Suppressor macrophage treated with lipopolysaccharide for 4 hours (primary cell): ENCODE measurements around the gene NKX3-2.
A peak's percentile ranks its signal among the peaks of the same experiment; 100 is the strongest.

Experiments used
- DNase-seq: peaks from one replicate; pipeline ENCODE4 v3.0.0-alpha.2; 2020

The NKX3-2 gene

DNA sequence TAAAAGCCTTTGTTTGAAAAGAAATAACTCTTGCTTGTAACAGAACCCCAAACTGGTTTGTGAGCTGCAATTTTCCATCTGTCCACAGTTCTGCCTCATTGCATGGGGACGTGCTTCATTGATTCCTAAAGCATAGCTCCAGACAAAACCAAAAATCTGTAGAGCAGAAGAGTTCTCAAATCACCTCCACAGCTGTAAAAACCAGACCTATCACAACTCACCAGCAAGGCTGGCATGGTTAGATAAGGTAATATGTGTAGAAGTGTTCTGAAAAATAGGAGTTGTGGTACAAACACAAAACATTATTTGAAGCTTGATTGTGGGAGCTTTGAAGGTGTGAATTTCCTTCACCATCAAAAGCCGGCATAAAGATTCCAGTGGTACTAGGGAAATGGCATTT lies 47.7 kb downstream of the NKX3-2 start:
- DNase-seq = no peak

DNA sequence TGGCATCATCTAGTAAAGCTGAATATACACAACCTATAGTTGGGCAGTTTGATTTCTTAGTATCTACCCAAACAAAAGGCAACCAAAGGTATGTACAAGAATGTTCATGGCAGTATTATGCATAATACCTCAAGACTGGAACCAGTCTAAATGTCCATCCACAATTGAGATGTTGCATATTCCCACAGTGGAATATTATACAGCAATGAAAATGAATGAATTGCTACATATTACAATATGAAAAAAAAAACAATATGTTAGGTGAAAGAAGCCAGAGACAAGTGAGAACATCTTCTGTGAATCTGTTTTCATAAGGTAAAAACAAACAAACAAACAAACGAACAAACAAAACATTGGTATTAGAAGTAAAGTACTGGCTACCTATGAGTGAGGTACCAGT lies 48.6 kb downstream of the NKX3-2 start:
- no peak for DNase-seq

DNA sequence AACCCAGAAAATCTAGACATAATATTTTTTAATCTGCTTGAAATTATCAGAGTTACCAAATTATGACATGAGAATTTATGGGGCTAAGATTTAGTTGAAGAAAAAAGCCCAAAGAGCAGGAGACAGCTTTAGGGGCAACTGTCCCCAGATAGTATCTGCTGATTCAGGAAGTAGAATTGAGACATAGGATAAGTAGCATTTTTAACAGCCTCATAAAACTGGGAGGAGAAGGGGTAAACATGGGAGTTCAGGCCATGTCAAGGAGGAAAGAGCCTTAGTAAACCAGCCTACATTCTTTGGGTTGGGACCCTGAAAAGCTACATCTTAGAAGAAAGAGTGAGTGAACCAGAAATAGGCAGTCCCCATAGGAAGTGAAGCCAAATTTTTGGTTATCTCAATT lies 50.5 kb downstream of the NKX3-2 start:
- no peak for DNase-seq

DNA sequence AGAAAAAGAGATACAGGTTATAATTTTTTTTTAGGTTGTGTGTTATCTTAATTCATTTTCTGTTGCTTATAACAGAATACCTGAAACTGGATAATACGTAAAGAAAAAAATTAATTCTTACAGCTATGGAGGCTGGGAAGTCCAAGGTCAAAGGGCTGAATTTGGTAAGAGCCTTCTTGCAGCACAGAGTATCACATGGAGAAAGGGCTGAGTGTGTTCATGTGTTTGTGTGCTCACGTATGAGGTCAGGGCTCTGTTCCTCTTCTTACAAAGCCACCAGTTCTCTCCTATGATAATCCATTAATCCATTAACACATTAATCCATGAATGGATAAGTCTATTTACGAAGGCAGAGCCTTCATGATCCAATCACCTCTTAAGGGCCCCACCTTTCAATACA lies 51.6 kb downstream of the NKX3-2 start:
- DNase-seq = peak; percentile 15
